ENCODE data around the gene BCL7A.

DNA sequence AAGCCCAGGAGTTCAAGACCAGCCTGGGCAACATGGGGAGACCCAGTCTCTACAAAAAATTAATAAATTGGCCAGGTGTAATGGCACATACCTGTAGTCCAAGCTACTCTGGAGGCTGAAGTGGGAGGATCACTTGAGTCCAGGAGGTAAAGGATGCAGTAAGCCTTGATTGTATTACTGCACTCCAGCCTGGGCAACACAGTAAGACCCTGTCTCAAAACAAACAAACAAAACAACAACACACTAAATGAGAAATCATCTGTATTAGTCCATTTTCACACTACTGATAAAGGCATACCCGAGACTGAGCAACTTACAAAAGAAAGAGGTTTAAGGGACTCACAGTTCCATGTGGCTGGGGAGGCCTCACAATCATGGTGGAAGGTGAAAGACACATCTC is 52.1 kb downstream of the BCL7A start:
- TF ChIP-seq, protein P1, sequence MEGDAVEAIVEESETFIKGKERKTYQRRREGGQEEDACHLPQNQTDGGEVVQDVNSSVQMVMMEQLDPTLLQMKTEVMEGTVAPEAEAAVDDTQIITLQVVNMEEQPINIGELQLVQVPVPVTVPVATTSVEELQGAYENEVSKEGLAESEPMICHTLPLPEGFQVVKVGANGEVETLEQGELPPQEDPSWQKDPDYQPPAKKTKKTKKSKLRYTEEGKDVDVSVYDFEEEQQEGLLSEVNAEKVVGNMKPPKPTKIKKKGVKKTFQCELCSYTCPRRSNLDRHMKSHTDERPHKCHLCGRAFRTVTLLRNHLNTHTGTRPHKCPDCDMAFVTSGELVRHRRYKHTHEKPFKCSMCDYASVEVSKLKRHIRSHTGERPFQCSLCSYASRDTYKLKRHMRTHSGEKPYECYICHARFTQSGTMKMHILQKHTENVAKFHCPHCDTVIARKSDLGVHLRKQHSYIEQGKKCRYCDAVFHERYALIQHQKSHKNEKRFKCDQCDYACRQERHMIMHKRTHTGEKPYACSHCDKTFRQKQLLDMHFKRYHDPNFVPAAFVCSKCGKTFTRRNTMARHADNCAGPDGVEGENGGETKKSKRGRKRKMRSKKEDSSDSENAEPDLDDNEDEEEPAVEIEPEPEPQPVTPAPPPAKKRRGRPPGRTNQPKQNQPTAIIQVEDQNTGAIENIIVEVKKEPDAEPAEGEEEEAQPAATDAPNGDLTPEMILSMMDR (IDR thresholded peaks at IDR 0.05; ENCODE audit: low read depth, low read length, poor library complexity, severe bottlenecking), result no peak
- no peak for TF ChIP-seq EZH2phosphoT487 (IDR thresholded peaks at IDR 0.05; ENCODE audit: borderline replicate concordance, low read length)
